IMR-90 (cell line): Measurements from ENCODE around the gene DNAJC4.

Source experiments
- BHLHE40 ChIP-seq: fragments of 150-350 bp; IDR thresholded peaks from 2 replicates; pipeline ENCODE4 v1.6.1; 2016; ENCODE audit warnings: mild to moderate bottlenecking, low read depth, low read length
- CEBPB ChIP-seq: IDR thresholded peaks from 2 replicates; pipeline ENCODE4 v1.6.1; 2012; ENCODE audit warnings: low read depth, low read length, improper control_type of control experiment
- CHD1 ChIP-seq: IDR thresholded peaks from 2 replicates; pipeline ENCODE4 v1.6.1; 2012; ENCODE audit warnings: low read depth, low read length, improper control_type of control experiment
- MAFK ChIP-seq: IDR thresholded peaks from 2 replicates; pipeline ENCODE4 v1.6.1; 2012; ENCODE audit warnings: low read depth, low read length, improper control_type of control experiment
- MAZ ChIP-seq: IDR thresholded peaks from 2 replicates; pipeline ENCODE4 v1.6.1; 2012; ENCODE audit warnings: low read depth, mild to moderate bottlenecking, low read length, improper control_type of control experiment, moderate library complexity, borderline replicate concordance
- MXI1 ChIP-seq: IDR thresholded peaks from 2 replicates; pipeline ENCODE4 v1.6.1; 2012; ENCODE audit warnings: low read depth, mild to moderate bottlenecking, low read length, moderate library complexity, borderline replicate concordance
- NFE2L2 ChIP-seq: fragments of 150-350 bp; IDR thresholded peaks from 2 replicates; pipeline ENCODE4 v1.6.1; 2016; ENCODE audit warnings: low read depth, mild to moderate bottlenecking, low read length
- POLR2A ChIP-seq: IDR thresholded peaks from 2 replicates; pipeline ENCODE4 v1.6.1; 2012; ENCODE audit warnings: mild to moderate bottlenecking, low read depth, low read length
- RAD21 ChIP-seq: IDR thresholded peaks from 2 replicates; pipeline ENCODE4 v1.6.1; 2012; ENCODE audit warnings: low read length, improper control_type of control experiment
- RCOR1 ChIP-seq: IDR thresholded peaks from 2 replicates; pipeline ENCODE4 v1.6.1; 2012; ENCODE audit warnings: mild to moderate bottlenecking, low read length, improper control_type of control experiment; ENCODE audit not compliant: insufficient replicate concordance
- SMC3 ChIP-seq: fragments of 150-350 bp; IDR thresholded peaks from 2 replicates; pipeline ENCODE4 v1.6.1; 2016; ENCODE audit warnings: low read depth, mild to moderate bottlenecking, antibody characterized with exemption, low read length, moderate library complexity
- USF2 ChIP-seq: fragments of 150-350 bp; IDR thresholded peaks from 2 replicates; pipeline ENCODE4 v1.6.1; 2017; ENCODE audit warnings: mild to moderate bottlenecking, antibody characterized with exemption, low read length, low read depth
- TF ChIP-seq, protein P1 (sequence below): conservative IDR thresholded peaks from 2 replicates; pipeline ENCODE4 v1.5.1; 2012; ENCODE audit warnings: mild to moderate bottlenecking, low read depth, low read length, improper control_type of control experiment
- TF ChIP-seq, protein P2 (sequence below): fragments of 150-350 bp; IDR thresholded peaks from 2 replicates; pipeline ENCODE4 v1.6.1; 2016; ENCODE audit warnings: low read depth, mild to moderate bottlenecking, low read length, moderate library complexity, borderline replicate concordance

DNA sequence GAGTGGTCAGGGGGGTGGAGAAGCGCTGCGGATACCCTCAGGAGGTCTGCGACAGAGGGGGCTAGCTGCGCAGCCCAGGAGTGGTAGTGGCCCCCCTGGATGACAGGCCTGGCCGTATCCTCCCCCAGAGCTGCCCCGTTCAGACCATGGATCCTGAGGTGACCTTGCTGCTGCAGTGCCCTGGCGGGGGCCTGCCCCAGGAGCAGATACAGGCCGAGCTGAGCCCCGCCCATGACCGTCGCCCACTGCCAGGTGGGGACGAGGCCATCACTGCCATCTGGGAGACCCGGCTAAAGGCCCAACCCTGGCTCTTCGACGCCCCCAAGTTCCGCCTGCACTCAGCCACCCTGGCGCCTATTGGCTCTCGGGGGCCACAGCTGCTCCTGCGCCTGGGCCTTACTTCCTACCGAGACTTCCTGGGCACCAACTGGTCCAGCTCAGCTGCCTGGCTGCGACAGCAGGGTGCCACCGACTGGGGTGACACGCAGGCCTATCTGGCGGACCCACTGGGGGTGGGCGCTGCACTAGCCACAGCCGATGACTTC lies 3.8 kb upstream of the DNAJC4 start:
- TF ChIP-seq, protein P1, sequence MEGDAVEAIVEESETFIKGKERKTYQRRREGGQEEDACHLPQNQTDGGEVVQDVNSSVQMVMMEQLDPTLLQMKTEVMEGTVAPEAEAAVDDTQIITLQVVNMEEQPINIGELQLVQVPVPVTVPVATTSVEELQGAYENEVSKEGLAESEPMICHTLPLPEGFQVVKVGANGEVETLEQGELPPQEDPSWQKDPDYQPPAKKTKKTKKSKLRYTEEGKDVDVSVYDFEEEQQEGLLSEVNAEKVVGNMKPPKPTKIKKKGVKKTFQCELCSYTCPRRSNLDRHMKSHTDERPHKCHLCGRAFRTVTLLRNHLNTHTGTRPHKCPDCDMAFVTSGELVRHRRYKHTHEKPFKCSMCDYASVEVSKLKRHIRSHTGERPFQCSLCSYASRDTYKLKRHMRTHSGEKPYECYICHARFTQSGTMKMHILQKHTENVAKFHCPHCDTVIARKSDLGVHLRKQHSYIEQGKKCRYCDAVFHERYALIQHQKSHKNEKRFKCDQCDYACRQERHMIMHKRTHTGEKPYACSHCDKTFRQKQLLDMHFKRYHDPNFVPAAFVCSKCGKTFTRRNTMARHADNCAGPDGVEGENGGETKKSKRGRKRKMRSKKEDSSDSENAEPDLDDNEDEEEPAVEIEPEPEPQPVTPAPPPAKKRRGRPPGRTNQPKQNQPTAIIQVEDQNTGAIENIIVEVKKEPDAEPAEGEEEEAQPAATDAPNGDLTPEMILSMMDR: no peak
- TF ChIP-seq POLR2A (no peak), SMC3 (no peak), USF2 (no peak), MAFK (no peak), BHLHE40 (no peak), CHD1 (no peak), RAD21 (no peak), CEBPB (no peak), NFE2L2 (no peak), MAZ (no peak), RCOR1 (no peak), MXI1 (no peak)
- TF ChIP-seq, protein P2, sequence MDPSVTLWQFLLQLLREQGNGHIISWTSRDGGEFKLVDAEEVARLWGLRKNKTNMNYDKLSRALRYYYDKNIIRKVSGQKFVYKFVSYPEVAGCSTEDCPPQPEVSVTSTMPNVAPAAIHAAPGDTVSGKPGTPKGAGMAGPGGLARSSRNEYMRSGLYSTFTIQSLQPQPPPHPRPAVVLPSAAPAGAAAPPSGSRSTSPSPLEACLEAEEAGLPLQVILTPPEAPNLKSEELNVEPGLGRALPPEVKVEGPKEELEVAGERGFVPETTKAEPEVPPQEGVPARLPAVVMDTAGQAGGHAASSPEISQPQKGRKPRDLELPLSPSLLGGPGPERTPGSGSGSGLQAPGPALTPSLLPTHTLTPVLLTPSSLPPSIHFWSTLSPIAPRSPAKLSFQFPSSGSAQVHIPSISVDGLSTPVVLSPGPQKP: no peak
